Measurements from ENCODE around the gene CBFB.

- TF ChIP-seq, protein P1, sequence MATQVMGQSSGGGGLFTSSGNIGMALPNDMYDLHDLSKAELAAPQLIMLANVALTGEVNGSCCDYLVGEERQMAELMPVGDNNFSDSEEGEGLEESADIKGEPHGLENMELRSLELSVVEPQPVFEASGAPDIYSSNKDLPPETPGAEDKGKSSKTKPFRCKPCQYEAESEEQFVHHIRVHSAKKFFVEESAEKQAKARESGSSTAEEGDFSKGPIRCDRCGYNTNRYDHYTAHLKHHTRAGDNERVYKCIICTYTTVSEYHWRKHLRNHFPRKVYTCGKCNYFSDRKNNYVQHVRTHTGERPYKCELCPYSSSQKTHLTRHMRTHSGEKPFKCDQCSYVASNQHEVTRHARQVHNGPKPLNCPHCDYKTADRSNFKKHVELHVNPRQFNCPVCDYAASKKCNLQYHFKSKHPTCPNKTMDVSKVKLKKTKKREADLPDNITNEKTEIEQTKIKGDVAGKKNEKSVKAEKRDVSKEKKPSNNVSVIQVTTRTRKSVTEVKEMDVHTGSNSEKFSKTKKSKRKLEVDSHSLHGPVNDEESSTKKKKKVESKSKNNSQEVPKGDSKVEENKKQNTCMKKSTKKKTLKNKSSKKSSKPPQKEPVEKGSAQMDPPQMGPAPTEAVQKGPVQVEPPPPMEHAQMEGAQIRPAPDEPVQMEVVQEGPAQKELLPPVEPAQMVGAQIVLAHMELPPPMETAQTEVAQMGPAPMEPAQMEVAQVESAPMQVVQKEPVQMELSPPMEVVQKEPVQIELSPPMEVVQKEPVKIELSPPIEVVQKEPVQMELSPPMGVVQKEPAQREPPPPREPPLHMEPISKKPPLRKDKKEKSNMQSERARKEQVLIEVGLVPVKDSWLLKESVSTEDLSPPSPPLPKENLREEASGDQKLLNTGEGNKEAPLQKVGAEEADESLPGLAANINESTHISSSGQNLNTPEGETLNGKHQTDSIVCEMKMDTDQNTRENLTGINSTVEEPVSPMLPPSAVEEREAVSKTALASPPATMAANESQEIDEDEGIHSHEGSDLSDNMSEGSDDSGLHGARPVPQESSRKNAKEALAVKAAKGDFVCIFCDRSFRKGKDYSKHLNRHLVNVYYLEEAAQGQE (IDR thresholded peaks at IDR 0.05; ENCODE audit: low read depth) = no peak
- no peak for TF ChIP-seq CEBPB (IDR thresholded peaks at IDR 0.05)
- no peak for TF ChIP-seq EP300 (IDR thresholded peaks at IDR 0.05; ENCODE audit: borderline replicate concordance)
- no peak for TF ChIP-seq ZBTB7A (IDR thresholded peaks at IDR 0.05; ENCODE audit: low read depth)
- TF ChIP-seq, protein P2, sequence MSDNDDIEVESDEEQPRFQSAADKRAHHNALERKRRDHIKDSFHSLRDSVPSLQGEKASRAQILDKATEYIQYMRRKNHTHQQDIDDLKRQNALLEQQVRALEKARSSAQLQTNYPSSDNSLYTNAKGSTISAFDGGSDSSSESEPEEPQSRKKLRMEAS (IDR thresholded peaks at IDR 0.05) = no peak
Measured at GRCh38 chr16:67101311-67102082, 72.5 kb downstream of the CBFB start.

Data from Ishikawa (cell line).